IPS-15b (cell line): ENCODE measurements around the gene GPR155.
"Not testable (repeated sequence)": the region's sequence is repeated elsewhere in the genome, so short reads cannot be mapped to it uniquely, and the experiment has no call there.

Source experiments
- H3K27me3 ChIP-seq: one replicate; pipeline ENCODE4 v1.6.1; 2013; ENCODE audit warnings: low read length; ENCODE audit not compliant: control insufficient read depth, insufficient read depth
- H3K36me3 ChIP-seq: one replicate; pipeline ENCODE4 v1.6.1; 2013; ENCODE audit warnings: low read length; ENCODE audit not compliant: control insufficient read depth, insufficient read depth
- H3K4me1 ChIP-seq: one replicate; pipeline ENCODE4 v1.6.1; 2013; ENCODE audit warnings: mild to moderate bottlenecking, low read length; ENCODE audit not compliant: control insufficient read depth, insufficient read depth
- H3K4me3 ChIP-seq: one replicate; pipeline ENCODE4 v1.5.1; 2013; ENCODE audit warnings: low read depth, low read length
- H3K9ac ChIP-seq: one replicate; pipeline ENCODE4 v1.6.1; 2013; ENCODE audit warnings: low read depth, mild to moderate bottlenecking, low read length
- H3K9me3 ChIP-seq: one replicate; pipeline ENCODE4 v1.6.1; 2013; ENCODE audit warnings: mild to moderate bottlenecking, low read length; ENCODE audit not compliant: control insufficient read depth, insufficient read depth

Gene GPR155

GRCh38 chr2:174412256-174412655 is 74.6 kb downstream of the GPR155 start:
- H3K4me1 ChIP-seq, result peaks cover 4% of the 10 kb centered on the region
- H3K9me3 ChIP-seq, result no peaks in the 10 kb centered on the region
- no peak overlapping the region for H3K4me3 ChIP-seq
- no peaks in the 10 kb centered on the region for H3K36me3 ChIP-seq
- H3K27me3 ChIP-seq, result no peaks in the 10 kb centered on the region
- H3K9ac ChIP-seq, result no peak overlapping the region

GRCh38 chr2:174410039-174410438 is 76.8 kb downstream of the GPR155 start:
- H3K36me3 ChIP-seq, H3K4me1 ChIP-seq, H3K27me3 ChIP-seq, H3K9me3 ChIP-seq: not testable (repeated sequence)
- H3K9ac ChIP-seq, result peak overlapping the region; percentile 49
- H3K4me3 ChIP-seq, result peak overlapping the region; percentile 20

GRCh38 chr2:174403628-174404027 is 83.2 kb downstream of the GPR155 start:
- Histone ChIP-seq H3K4me1 (no peaks in the 10 kb centered on the region), H3K36me3 (no peaks in the 10 kb centered on the region), H3K27me3 (no peaks in the 10 kb centered on the region)

GRCh38 chr2:174400853-174401252 is 86.0 kb downstream of the GPR155 start:
- no peaks in the 10 kb centered on the region for H3K4me1 ChIP-seq
- H3K27me3 ChIP-seq, result no peaks in the 10 kb centered on the region
- H3K9me3 ChIP-seq, result no peaks in the 10 kb centered on the region
- no peaks in the 10 kb centered on the region for H3K36me3 ChIP-seq
- H3K4me3 ChIP-seq, result no peak overlapping the region
- no peak overlapping the region for H3K9ac ChIP-seq

More at GRCh38 chr2:174403628-174404027, 83.2 kb downstream of the GPR155 start:
- no peak overlapping the region for H3K4me3 ChIP-seq
- H3K9ac ChIP-seq, result no peak overlapping the region
- H3K9me3 ChIP-seq, result no peaks in the 10 kb centered on the region

GRCh38 chr2:174399171-174399570 is 87.7 kb downstream of the GPR155 start:
- Histone ChIP-seq H3K9me3 (no peaks in the 10 kb centered on the region), H3K27me3 (no peaks in the 10 kb centered on the region), H3K9ac (no peak overlapping the region), H3K4me3 (no peak overlapping the region), H3K36me3 (no peaks in the 10 kb centered on the region), H3K4me1 (peaks cover 4% of the 10 kb centered on the region)

GRCh38 chr2:174397773-174398172 is 89.1 kb downstream of the GPR155 start:
- Histone ChIP-seq H3K4me3 (no peak overlapping the region), H3K4me1 (peaks cover 4% of the 10 kb centered on the region), H3K36me3 (no peaks in the 10 kb centered on the region), H3K9me3 (no peaks in the 10 kb centered on the region), H3K27me3 (no peaks in the 10 kb centered on the region), H3K9ac (no peak overlapping the region)

- Histone ChIP-seq H3K4me1 (peaks cover 4% of the 10 kb centered on the region), H3K36me3 (no peaks in the 10 kb centered on the region), H3K9ac (peak overlapping the region; percentile 43), H3K27me3 (no peaks in the 10 kb centered on the region), H3K9me3 (no peaks in the 10 kb centered on the region), H3K4me3 (peak overlapping the region; percentile 99)
These were observed 90.7 kb downstream of the GPR155 start for GRCh38 chr2:174395969-174396630.

GRCh38 chr2:174395284-174395968 is 91.4 kb downstream of the GPR155 start, which contains the start of gene SCRN3:
SCRN3 (plus strand) TSS chr2:174395730; CDS start chr2:174398284, 2,554 bp downstream.
- H3K4me1 ChIP-seq, result peaks cover 4% of the 10 kb centered on the region
- no peaks in the 10 kb centered on the region for H3K9me3 ChIP-seq
- no peaks in the 10 kb centered on the region for H3K36me3 ChIP-seq
- H3K9ac ChIP-seq, result peak within 1 kb of the TSS; percentile 85
- peak within 1 kb of the TSS; percentile 99 for H3K4me3 ChIP-seq
- no peaks in the 10 kb centered on the region for H3K27me3 ChIP-seq

GRCh38 chr2:174392706-174393105 is 94.1 kb downstream of the GPR155 start:
- no peak overlapping the region for H3K4me3 ChIP-seq

GRCh38 chr2:174390303-174390702 is 96.5 kb downstream of the GPR155 start:
- not testable (repeated sequence) for H3K4me3 ChIP-seq, H3K4me1 ChIP-seq, H3K27me3 ChIP-seq, H3K9ac ChIP-seq, H3K36me3 ChIP-seq, H3K9me3 ChIP-seq

More at GRCh38 chr2:174392706-174393105, 94.1 kb downstream of the GPR155 start:
- H3K27me3 ChIP-seq, result no peaks in the 10 kb centered on the region
- H3K9ac ChIP-seq, result no peak overlapping the region
- H3K36me3 ChIP-seq, result no peaks in the 10 kb centered on the region
- peaks cover 4% of the 10 kb centered on the region for H3K4me1 ChIP-seq
- no peaks in the 10 kb centered on the region for H3K9me3 ChIP-seq

GRCh38 chr2:174389542-174389941 is 97.3 kb downstream of the GPR155 start:
- Histone ChIP-seq H3K36me3 (no peaks in the 10 kb centered on the region), H3K4me3 (no peak overlapping the region), H3K27me3 (no peaks in the 10 kb centered on the region), H3K9ac (no peak overlapping the region), H3K9me3 (no peaks in the 10 kb centered on the region), H3K4me1 (peaks cover 1% of the 10 kb centered on the region)

- H3K9ac ChIP-seq, H3K36me3 ChIP-seq, H3K4me3 ChIP-seq, H3K27me3 ChIP-seq, H3K9me3 ChIP-seq, H3K4me1 ChIP-seq: not testable (repeated sequence)
These were observed 98.1 kb downstream of the GPR155 start for GRCh38 chr2:174388706-174389105.
